H1 (cell line): ENCODE results near the gene CIAO2A. TPM values are rescaled to one million over a fixed set of nuclear protein-coding genes. Genes with fewer than 3 reads are reported as not detected.

Source experiments
- CTCF ChIA-PET: fragments of 300-600 bp; sonication (Branson Sonifier 250); formaldehyde crosslinking; loops from one replicate; lab custom pipeline; 2021; ENCODE audit not compliant: partially characterized antibody; lab: Charles Lee
- POLR2A ChIA-PET: fragments of 300-600 bp; sonication (Branson Sonifier 250); formaldehyde crosslinking; loops from one replicate; lab custom pipeline; 2021; ENCODE audit warnings: inconsistent platforms; ENCODE audit not compliant: partially characterized antibody; lab: Charles Lee
- DNase-seq, 2 experiments: peaks; one replicate each; pipeline versions ENCODE4 v3.0.0 to v3.0.0-alpha.2; 2010 to 2022; ENCODE audit warnings: low spot score in 2 of 2, low read depth in 1 of 2, mixed read lengths in 1 of 2
- FAIRE-seq: peaks from 2 replicates; lab custom pipeline; 2011; peaks lifted over from hg19 to GRCh38; lab: Jason Lieb, UNC
- H2AFZ ChIP-seq: 2 replicates; pipeline ENCODE4 v1.8.1; 2012; ENCODE audit warnings: low read length, inconsistent platforms
- H2AK5ac ChIP-seq: 2 replicates; pipeline ENCODE4 v1.6.1; 2013; ENCODE audit warnings: low read depth, low read length
- H2BK120ac ChIP-seq: replicated peaks from 2 replicates; pipeline ENCODE3; 2013; ENCODE audit warnings: low read depth, low read length, inconsistent platforms
- H2BK12ac ChIP-seq: 2 replicates; pipeline ENCODE4 v1.6.1; 2013; ENCODE audit warnings: low read depth, low read length
- H2BK15ac ChIP-seq: 2 replicates; pipeline ENCODE4 v1.6.1; 2013; ENCODE audit warnings: low read length
- H2BK20ac ChIP-seq: 2 replicates; pipeline ENCODE4 v1.6.1; 2013; ENCODE audit warnings: low read length
- H2BK5ac ChIP-seq: 2 replicates; pipeline ENCODE4 v1.6.1; 2013; ENCODE audit warnings: low read depth, low read length
- H3K14ac ChIP-seq: 2 replicates; pipeline ENCODE4 v1.6.1; 2013; ENCODE audit warnings: inconsistent platforms; ENCODE audit not compliant: insufficient read length
- H3K18ac ChIP-seq: 2 replicates; pipeline ENCODE4 v1.6.1; 2013; ENCODE audit warnings: low read length; ENCODE audit errors: extremely low read depth
- H3K23ac ChIP-seq: 2 replicates; pipeline ENCODE4 v1.6.1; 2013; ENCODE audit warnings: inconsistent platforms; ENCODE audit not compliant: insufficient read length
- H3K23me2 ChIP-seq: 2 replicates; pipeline ENCODE4 v1.6.1; 2013; ENCODE audit warnings: low read depth, low read length
- H3K27ac ChIP-seq: 2 replicates; pipeline ENCODE4 v1.6.1; 2011; ENCODE audit warnings: low read depth, low read length, inconsistent platforms
- H3K27me3 ChIP-seq, 4 experiments: replicated peaks in 1 of 4; 1 replicate in 1 of 4; 2 replicates in 3 of 4; pipeline versions ENCODE4 v1.6.1 to v1.8.1; 2011 to 2013; ENCODE audit warnings: low read length in 3 of 4, mild to moderate bottlenecking in 3 of 4, inconsistent platforms in 2 of 4, mixed read lengths in 2 of 4, moderate library complexity in 1 of 4; ENCODE audit not compliant: control insufficient read depth in 3 of 4, insufficient read depth in 3 of 4; ENCODE audit errors: extremely low read depth in 1 of 4
- H3K36me3 ChIP-seq, 4 experiments: 2 replicates each; pipeline versions ENCODE4 v1.6.1 to v1.8.1; 2011 to 2013; ENCODE audit warnings: mild to moderate bottlenecking in 4 of 4, low read length in 3 of 4, moderate library complexity in 2 of 4, control low read depth in 1 of 4, inconsistent platforms in 1 of 4; ENCODE audit not compliant: insufficient read depth in 4 of 4, control insufficient read depth in 2 of 4
- H3K4ac ChIP-seq: replicated peaks from 2 replicates; pipeline ENCODE3; 2013; ENCODE audit warnings: low read length, low read depth, mixed read lengths, inconsistent platforms; ENCODE audit not compliant: insufficient read length
- H3K4me1 ChIP-seq, 4 experiments: replicated peaks in 1 of 4; 1 replicate in 1 of 4; 2 replicates in 3 of 4; pipeline versions ENCODE4 v1.6.1 to v1.8.1; 2011 to 2013; ENCODE audit warnings: low read length in 3 of 4, inconsistent platforms in 2 of 4, mixed read lengths in 1 of 4; ENCODE audit not compliant: insufficient read depth in 4 of 4, control insufficient read depth in 3 of 4
- H3K4me2 ChIP-seq, 2 experiments: 2 replicates each; pipeline versions ENCODE4 v1.6.1 to v1.8.1; 2011 to 2013; ENCODE audit warnings: low read depth in 2 of 2, low read length in 2 of 2, control low read depth in 1 of 2, inconsistent platforms in 1 of 2, mild to moderate bottlenecking in 1 of 2; ENCODE audit not compliant: insufficient read depth in 1 of 2
- H3K4me3 ChIP-seq, 4 experiments: fragments of 200-600, 300-600 bp in 1 of 4; sonication (generic), shearing (Covaris generic), sonication (Bioruptor Twin) in 1 of 4; 2 replicates each; pipeline versions ENCODE4 v1.5.1 to v1.8.1; 2011 to 2016; ENCODE audit warnings: low read length in 4 of 4, low read depth in 3 of 4, control low read depth in 2 of 4, inconsistent platforms in 2 of 4, mild to moderate bottlenecking in 2 of 4, mixed read lengths in 1 of 4, moderate library complexity in 1 of 4; ENCODE audit not compliant: insufficient read depth in 2 of 4; ENCODE audit errors: extremely low read depth in 1 of 4
- H3K56ac ChIP-seq: replicated peaks from 2 replicates; pipeline ENCODE3; 2013; ENCODE audit warnings: low read depth, mild to moderate bottlenecking, mixed read lengths, low read length, inconsistent platforms; ENCODE audit not compliant: insufficient read length
- H3K79me1 ChIP-seq: 2 replicates; pipeline ENCODE4 v1.6.1; 2013; ENCODE audit warnings: low read depth, low read length, control low read depth
- H3K79me2 ChIP-seq, 2 experiments: 2 replicates each; pipeline versions ENCODE4 v1.6.1 to v1.8.1; 2012 to 2013; ENCODE audit warnings: low read length in 2 of 2, mild to moderate bottlenecking in 2 of 2, inconsistent platforms in 1 of 2; ENCODE audit not compliant: insufficient read depth in 2 of 2, control insufficient read depth in 1 of 2
- H3K9ac ChIP-seq, 4 experiments: replicated peaks in 1 of 4; 1 replicate in 1 of 4; 2 replicates in 3 of 4; pipeline versions ENCODE4 v1.6.1 to v1.8.1; 2011 to 2013; ENCODE audit warnings: low read depth in 3 of 4, low read length in 3 of 4, control low read depth in 2 of 4, mild to moderate bottlenecking in 2 of 4, moderate library complexity in 2 of 4, inconsistent platforms in 1 of 4; ENCODE audit errors: extremely low read depth in 1 of 4
- H3K9me3 ChIP-seq, 2 experiments: 2 replicates each; pipeline versions ENCODE4 v1.6.1 to v1.8.1; 2012 to 2013; ENCODE audit warnings: mild to moderate bottlenecking in 2 of 2, moderate library complexity in 2 of 2, control low read depth in 1 of 2, inconsistent platforms in 1 of 2, low read depth in 1 of 2, low read length in 1 of 2, mixed read lengths in 1 of 2; ENCODE audit not compliant: insufficient read depth in 2 of 2
- H4K20me1 ChIP-seq, 2 experiments: replicated peaks in 1 of 2; 2 replicates each; pipeline versions ENCODE3 to v1.8.1; 2011 to 2013; ENCODE audit warnings: inconsistent platforms in 2 of 2, low read length in 2 of 2, mild to moderate bottlenecking in 1 of 2; ENCODE audit not compliant: insufficient read depth in 2 of 2, control insufficient read depth in 1 of 2
- H4K5ac ChIP-seq: 2 replicates; pipeline ENCODE4 v1.6.1; 2013; ENCODE audit warnings: low read length, low read depth, mixed read lengths, inconsistent platforms; ENCODE audit not compliant: insufficient read length
- H4K8ac ChIP-seq: 2 replicates; pipeline ENCODE4 v1.8.0; 2013; ENCODE audit warnings: mild to moderate bottlenecking, moderate library complexity, low read length, inconsistent platforms; ENCODE audit not compliant: insufficient read depth; ENCODE audit errors: extremely low read depth
- H4K91ac ChIP-seq: replicated peaks from 2 replicates; pipeline ENCODE3; 2013; ENCODE audit warnings: low read length, mixed read lengths, inconsistent platforms; ENCODE audit not compliant: insufficient read length
- HDAC2 ChIP-seq, 2 experiments: fragments of 300-600 bp in 1 of 2; sonication (generic) in 1 of 2; IDR thresholded peaks; 2 replicates each; pipeline ENCODE4 v1.6.1; 2011 to 2012; ENCODE audit warnings: low read depth in 2 of 2, low read length in 2 of 2, mild to moderate bottlenecking in 2 of 2, moderate library complexity in 2 of 2, borderline replicate concordance in 1 of 2, inconsistent platforms in 1 of 2
- JUND ChIP-seq: IDR thresholded peaks from 2 replicates; pipeline ENCODE4 v1.6.1; 2011; ENCODE audit warnings: mild to moderate bottlenecking, improper control_type of control experiment, low read length
- KDM4A ChIP-seq: IDR thresholded peaks from one replicate; pipeline ENCODE4 v1.7.1; 2012; ENCODE audit warnings: low read depth, mild to moderate bottlenecking, moderate library complexity, low read length, inconsistent platforms; ENCODE audit not compliant: severe bottlenecking
- POLR2A ChIP-seq, 2 experiments: IDR thresholded peaks; 1 replicate in 1 of 2; 2 replicates in 1 of 2; pipeline ENCODE4 v1.6.1; 2011; ENCODE audit warnings: low read depth in 2 of 2, low read length in 2 of 2, mild to moderate bottlenecking in 2 of 2; ENCODE audit errors: control extremely low read depth in 1 of 2
- RAD21 ChIP-seq, 2 experiments: IDR thresholded peaks in 1 of 2; conservative IDR thresholded peaks in 1 of 2; 2 replicates each; pipeline ENCODE4 v1.6.1; 2011; ENCODE audit warnings: low read depth in 2 of 2, low read length in 2 of 2, improper control_type of control experiment in 1 of 2, inconsistent platforms in 1 of 2, mild to moderate bottlenecking in 1 of 2, moderate library complexity in 1 of 2
- TCF12 ChIP-seq: IDR thresholded peaks from 2 replicates; pipeline ENCODE4 v1.6.1; 2011; ENCODE audit warnings: low read depth, mild to moderate bottlenecking, low read length
- WGBS, 2 experiments: shearing (Covaris generic) in 1 of 2; methylation state at CpG; one replicate each; pipeline versions ENCODE4 v1.1.6 to v1.1.7; 2013 to 2015; ENCODE audit warnings: low lambda C conversion rate in 2 of 2, mixed read lengths in 2 of 2, inconsistent platforms in 1 of 2, low coverage in 1 of 2, missing lambda C conversion rate in 1 of 2; ENCODE audit not compliant: insufficient replicate concordance in 2 of 2, insufficient coverage in 1 of 2, insufficient read length in 1 of 2; ENCODE audit errors: extremely low coverage in 1 of 2, missing lambda C conversion rate in 1 of 2; 5-methylcytosine and 5-hydroxymethylcytosine counted together
- polyA plus RNA-seq, 7 experiments: library from polyadenylated mRNA; depleted of rRNA in 3 of 7; stranded (reverse) in 5 of 7; unstranded in 2 of 7; fragments of >200 nt in 5 of 7; fragments of 200-250 nt in 2 of 7; gene quantifications; 1 replicate in 5 of 7; 2 replicates in 1 of 7; 4 replicates in 1 of 7; pipeline versions ENCODE4 v1.2.1 to v1.2.3, GENCODE V29; 2011 to 2013; ENCODE audit warnings: missing spikeins in 2 of 7, mixed read lengths in 2 of 7
- total RNA-seq: library from RNA; stranded (reverse); fragmentation: NEBNext Ultra II Directional; extraction: Animal tissue kit (Norgen Biotek cat#: 25700); gene quantifications from 2 replicates; pipeline ENCODE4 v1.2.1, GENCODE V29; 2021
- TF ChIP-seq, protein P1 (sequence below): IDR thresholded peaks from 2 replicates; pipeline ENCODE4 v1.6.1; 2012; ENCODE audit warnings: inconsistent platforms

CIAO2A gene
- total and polyA plus RNA-seq, 2 of the 8 experiments (the other 6 are each of a cell fraction or from before 2014, with no cell fraction given): 76.4 to 86.5 TPM

DNA sequence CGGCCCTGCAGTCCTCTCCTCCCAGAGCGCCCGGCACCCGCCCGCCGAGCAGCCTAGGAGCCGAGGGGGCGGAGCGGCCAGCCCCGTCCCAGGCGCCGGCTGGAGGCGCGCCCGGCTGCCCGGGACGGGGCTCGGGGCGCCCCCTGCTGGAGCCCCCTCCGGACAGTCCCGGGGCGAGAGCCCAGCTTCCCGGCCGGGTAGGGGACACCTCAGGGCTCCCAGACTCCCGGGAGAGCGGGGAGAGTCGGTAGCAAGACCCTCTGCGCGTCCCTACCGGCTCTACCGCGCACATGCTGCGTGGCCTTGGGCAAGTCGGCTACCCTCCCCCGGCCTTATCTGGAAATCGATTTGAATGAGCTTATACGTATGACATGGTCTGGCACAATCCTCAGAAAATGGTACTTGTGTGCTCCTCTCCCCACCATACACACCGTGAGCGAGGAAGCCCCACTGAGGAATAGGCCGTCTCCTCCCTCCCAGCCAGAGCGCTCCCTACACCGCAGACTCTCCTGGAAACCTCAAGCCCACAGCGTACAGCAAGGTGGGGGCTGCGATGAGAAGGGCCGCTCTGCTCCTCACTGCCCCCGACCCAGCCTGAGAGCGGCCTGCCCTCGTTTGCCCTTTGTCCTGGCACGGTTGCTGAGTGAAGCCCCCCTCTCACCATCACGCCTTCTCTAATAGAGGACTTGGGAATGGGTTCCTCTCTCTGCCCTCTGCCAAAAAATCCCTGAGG, 47.1 kb downstream of the CIAO2A start, which contains the start of gene DAPK2:
TSS of gene DAPK2 (minus strand) at position 65 of the 733 bp plus-strand sequence. CDS start 6,224 bp downstream, outside the sequence.
- H3K56ac ChIP-seq: no peak within 1 kb of the TSS
- peak within 1 kb of the TSS in 3 of 4 experiments; percentile 29 to 38 (median 34); a peak in 4 of 7 replicates for H3K9ac ChIP-seq
- no peak within 1 kb of the TSS for H3K14ac ChIP-seq
- H3K4me2 ChIP-seq: peak within 1 kb of the TSS; percentile 72 to 83
- H3K36me3 ChIP-seq: no peaks in the 10 kb centered on the region
- peak within 1 kb of the TSS; percentile 17 for H3K4ac ChIP-seq
- H3K4me3 ChIP-seq: peak within 1 kb of the TSS; percentile 41 to 70 (median 48)
- H2AFZ ChIP-seq: peak within 1 kb of the TSS; percentile 91
- 0 out of 2 replicates have a peak within 1 kb of the TSS, but pooled peaks have one; percentile 18 for H2BK12ac ChIP-seq
- no peaks in the 10 kb centered on the region for H3K79me1 ChIP-seq
- H3K79me2 ChIP-seq: no peaks in the 10 kb centered on the region
- no peak within 1 kb of the TSS for H2BK5ac ChIP-seq
- H3K23ac ChIP-seq: no peak within 1 kb of the TSS
- H2AK5ac ChIP-seq: no peak within 1 kb of the TSS
- H3K27ac ChIP-seq: no peak within 1 kb of the TSS
- H4K91ac ChIP-seq: no peak within 1 kb of the TSS
- H3K23me2 ChIP-seq: peaks cover 7% of the 10 kb centered on the region; the same call in 1 of the 2 replicates
- H3K18ac ChIP-seq: peak within 1 kb of the TSS; percentile 68
- peak within 1 kb of the TSS; percentile 37; the same call in 1 of the 2 replicates for H2BK15ac ChIP-seq
- H4K5ac ChIP-seq: no peak within 1 kb of the TSS
- CTCF ChIA-PET: interaction anchor here (0.8 to 9.6 kb wide), 24 partner anchors 8 to 423 kb away, joined by 3 to 82 read pairs (median 4); no protein-coding TSS in a partner anchor
- peaks cover 3 to 31% (median 19%) of the 10 kb centered on the region in 4 experiments; a peak in 6 of 7 replicates for H3K27me3 ChIP-seq
- no peak within 1 kb of the TSS for H2BK120ac ChIP-seq
- DNase-seq (peak in 1 of 2 experiments; percentile 86), FAIRE-seq (no peak)
- 12% methylated on average over 48 of the region's 50 CpGs; no CpG with 5 or more reads in 1 of the 2 experiments for WGBS, 2 experiments
- no peaks in the 10 kb centered on the region for H3K9me3 ChIP-seq
- POLR2A ChIA-PET: interaction anchor here (1.1 to 1.5 kb wide), 3 partner anchors 13 to 282 kb away, joined by 3 to 4 read pairs (median 3); no protein-coding TSS in a partner anchor
- H2BK20ac ChIP-seq: no peak within 1 kb of the TSS
- peak within 1 kb of the TSS; percentile 76; the same call in 1 of the 2 replicates for H4K8ac ChIP-seq
- no peaks in the 10 kb centered on the region for H4K20me1 ChIP-seq
- H3K4me1 ChIP-seq: peaks cover 0 to 15% (median 5%) of the 10 kb centered on the region in 4 experiments; a peak in 4 of 7 replicates
- TF ChIP-seq POLR2A (IDR thresholded peaks at IDR 0.05; ENCODE audit: control extremely low read depth in 1 of 2, low read depth in 2 of 2, low read length in 2 of 2): no peak
- no peak for TF ChIP-seq JUND
- TF ChIP-seq, protein P1, sequence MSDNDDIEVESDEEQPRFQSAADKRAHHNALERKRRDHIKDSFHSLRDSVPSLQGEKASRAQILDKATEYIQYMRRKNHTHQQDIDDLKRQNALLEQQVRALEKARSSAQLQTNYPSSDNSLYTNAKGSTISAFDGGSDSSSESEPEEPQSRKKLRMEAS: peak; percentile 10; the same call in 1 of the 2 replicates
- no peak for TF ChIP-seq TCF12
- peak; percentile 46 to 75 for TF ChIP-seq RAD21 (IDR thresholded peaks at IDR 0.05 in 1 of 2, conservative IDR thresholded peaks at IDR 0.05 in 1 of 2; ENCODE audit: low read depth in 2 of 2, low read length in 2 of 2)
- peak; percentile 53 for TF ChIP-seq KDM4A
- peak in 1 of 2 experiments; percentile 41; a peak in 1 of 4 replicates for TF ChIP-seq HDAC2 (IDR thresholded peaks at IDR 0.05; ENCODE audit: borderline replicate concordance in 1 of 2, low read depth in 2 of 2, low read length in 2 of 2)
